GM21576 (cell line): ENCODE measurements around the gene PCNP.
"Not testable (repeated sequence)": the region's sequence is repeated elsewhere in the genome, so short reads cannot be mapped to it uniquely, and the experiment has no call there.

Experiments
- ATAC-seq: cut with Tn5 transposase; IDR thresholded peaks from one replicate; pipeline ENCODE4 v1.9.1; 2021; ENCODE audit warnings: mild to moderate bottlenecking, moderate library complexity; ENCODE audit not compliant: unreplicated experiment

The PCNP gene, protein sequence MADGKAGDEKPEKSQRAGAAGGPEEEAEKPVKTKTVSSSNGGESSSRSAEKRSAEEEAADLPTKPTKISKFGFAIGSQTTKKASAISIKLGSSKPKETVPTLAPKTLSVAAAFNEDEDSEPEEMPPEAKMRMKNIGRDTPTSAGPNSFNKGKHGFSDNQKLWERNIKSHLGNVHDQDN

DNA sequence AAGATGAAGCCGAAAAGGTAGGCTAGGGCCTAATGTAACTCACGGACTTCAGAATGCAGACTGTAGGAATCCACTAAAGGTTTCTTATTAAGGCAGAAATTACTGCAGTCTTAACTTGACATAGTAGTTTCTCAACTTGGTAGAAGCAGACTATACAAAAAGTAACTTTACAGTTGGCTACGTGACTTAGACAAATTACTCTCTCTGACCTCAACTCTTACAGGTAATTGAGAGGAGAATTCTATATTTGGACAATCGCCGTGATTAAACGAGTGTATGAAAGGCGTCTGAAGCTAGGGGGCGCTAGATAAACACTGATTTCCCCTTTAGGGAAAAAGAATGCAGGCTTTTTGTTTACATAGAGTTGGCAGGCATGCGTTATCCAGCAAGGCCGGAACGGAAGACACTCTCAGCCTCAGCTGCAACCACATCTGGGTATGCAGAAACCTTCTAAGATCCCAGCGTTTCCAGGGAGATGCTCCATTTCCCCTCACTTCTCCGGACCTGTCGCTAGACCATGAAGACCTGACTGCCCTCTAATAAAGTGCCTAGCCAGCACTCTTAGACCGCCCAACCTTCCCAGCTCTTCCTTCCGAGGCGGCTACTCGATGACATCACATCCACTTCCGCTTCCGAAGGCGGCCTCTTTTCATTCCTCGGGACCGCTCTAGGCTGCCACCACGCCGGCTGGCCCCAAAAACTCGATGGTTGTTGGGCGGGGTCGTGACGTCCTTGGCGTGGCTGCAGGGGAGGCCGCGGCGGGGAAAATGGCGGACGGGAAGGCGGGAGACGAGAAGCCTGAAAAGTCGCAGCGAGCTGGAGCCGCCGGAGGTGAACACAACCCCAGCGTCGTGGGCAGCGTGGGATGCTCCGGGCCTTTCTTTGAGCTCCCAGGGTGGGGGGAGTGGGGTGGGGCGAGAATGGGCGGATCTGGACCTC, at the start of gene PCNP:
PCNP (plus strand) TSS at position 732 of the 939 bp plus-strand sequence; CDS start at position 768, 36 bp downstream.
- ATAC-seq = peak; percentile 79

DNA sequence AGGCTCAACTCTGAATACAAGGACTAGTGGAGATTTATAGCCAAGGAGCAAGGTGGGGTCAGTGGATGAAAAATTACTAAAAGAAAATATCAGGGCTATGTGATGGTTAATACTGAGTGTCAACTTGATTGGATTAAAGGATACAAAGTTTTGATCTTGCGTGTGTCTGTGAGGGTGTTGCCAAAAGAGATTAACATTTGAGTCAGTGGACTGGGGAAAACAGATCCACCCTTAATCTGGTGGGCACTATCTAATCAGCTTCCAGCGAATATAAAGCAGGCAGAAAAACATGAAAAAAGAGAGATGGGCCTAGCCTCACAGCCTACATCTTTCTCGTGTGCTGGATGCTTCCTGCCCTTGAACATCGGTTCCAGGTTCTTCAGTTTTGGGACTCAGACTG, 46.5 kb upstream of the PCNP start:
- ATAC-seq = no peak

DNA sequence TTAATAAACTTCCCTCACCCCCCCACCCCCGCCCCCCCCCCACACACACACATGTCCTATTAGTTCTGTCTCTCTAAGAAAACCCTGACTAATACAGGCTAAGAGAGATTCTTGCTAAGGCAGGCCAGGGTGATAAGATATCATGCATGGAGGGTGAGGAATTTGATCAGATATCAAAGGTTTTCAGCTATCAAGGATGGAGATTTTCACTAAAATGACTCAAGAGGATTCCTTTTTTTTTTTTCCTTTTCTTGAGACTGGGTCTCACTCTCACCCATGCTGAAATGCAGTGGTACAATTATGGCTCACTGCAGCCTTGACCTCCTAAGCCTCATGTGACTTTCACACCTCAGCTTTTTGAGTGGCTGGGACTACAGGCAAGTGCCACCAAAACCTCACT, 46.1 kb upstream of the PCNP start:
- ATAC-seq = no peak

DNA sequence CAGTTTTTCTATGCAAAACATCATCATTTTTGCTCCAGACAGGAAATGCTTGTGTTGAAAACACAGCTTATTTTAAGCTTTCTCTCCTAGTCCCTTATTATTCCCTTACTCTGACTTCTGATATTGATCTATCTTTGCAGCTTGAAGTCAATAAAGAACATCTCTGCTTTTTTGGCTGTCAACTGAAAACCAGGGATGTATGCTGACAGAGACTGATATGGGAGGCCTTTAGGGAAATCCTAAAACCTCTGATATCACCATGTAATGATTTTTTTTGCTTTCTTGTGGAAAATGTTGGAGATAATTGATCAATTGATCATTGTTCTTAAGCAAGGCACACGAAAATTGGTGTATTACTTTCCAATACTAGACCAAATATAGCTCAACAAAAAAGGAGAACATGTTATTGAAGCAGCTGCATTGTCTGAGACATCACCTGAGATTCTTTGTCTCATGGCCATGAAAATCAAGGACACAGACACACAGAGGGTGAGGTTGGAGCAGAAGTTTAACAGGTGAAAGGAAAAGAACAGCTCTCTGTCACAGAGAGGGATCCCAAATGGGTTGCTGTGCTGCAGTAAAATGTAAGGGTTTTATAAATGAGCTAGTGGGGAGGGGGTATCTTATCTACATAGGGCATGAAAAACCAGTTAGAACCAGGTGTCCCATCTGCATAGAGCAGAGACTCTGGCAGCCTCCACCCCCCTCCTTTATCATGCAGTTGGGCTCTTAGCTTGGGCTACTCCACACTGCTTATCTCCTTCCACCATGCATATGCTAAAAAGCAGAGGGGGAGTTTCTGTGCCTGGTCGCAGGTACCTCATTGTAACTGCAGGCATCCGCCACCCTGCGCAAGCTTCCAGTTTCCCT, 43.9 kb upstream of the PCNP start:
- no peak for ATAC-seq

DNA sequence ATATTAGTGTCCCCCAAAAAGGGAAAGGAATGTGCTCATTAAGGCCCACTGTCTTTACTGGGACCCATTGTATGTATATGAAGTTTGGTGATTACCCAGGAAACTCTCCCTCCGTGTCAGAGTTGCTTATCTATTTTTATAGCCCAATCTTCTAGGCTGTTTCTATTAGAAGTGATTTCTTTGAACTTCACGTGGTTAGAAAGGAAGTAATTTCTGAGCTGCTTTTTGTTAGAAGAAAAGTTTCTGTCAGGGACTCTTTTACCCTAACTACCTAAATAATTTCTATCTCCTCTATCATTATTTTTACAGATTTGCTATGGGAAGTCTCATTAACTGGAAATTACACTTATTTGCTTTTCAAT, 43.3 kb upstream of the PCNP start:
- ATAC-seq = no peak

DNA sequence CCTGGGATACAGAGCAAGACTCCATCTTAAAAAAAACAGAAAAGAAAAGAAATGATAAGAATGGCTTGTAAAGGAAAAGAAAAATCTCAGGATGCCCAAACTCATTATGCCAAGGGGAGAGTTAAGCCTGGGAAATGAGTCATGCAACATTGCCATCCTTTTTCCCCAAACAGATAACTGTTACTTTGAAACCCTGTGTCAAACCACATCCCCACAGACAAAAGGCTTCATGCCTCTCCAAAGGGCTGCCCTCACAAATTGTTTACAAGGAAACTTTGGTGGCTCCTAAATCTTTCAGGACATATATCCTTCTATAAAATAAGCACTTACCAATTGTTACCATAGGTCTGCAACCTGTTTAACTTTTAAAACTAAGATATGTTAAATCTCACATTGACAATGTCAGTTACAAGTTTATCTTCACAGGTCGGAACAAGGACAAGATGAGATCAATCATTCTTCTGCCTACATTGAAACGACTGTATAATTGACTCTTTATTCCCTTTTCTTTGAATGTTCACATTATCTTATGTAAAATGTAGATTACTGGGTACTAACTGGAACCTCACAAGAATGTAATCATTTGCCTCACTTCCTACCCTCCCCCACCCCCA, 42.4 kb upstream of the PCNP start:
- no peak for ATAC-seq

DNA sequence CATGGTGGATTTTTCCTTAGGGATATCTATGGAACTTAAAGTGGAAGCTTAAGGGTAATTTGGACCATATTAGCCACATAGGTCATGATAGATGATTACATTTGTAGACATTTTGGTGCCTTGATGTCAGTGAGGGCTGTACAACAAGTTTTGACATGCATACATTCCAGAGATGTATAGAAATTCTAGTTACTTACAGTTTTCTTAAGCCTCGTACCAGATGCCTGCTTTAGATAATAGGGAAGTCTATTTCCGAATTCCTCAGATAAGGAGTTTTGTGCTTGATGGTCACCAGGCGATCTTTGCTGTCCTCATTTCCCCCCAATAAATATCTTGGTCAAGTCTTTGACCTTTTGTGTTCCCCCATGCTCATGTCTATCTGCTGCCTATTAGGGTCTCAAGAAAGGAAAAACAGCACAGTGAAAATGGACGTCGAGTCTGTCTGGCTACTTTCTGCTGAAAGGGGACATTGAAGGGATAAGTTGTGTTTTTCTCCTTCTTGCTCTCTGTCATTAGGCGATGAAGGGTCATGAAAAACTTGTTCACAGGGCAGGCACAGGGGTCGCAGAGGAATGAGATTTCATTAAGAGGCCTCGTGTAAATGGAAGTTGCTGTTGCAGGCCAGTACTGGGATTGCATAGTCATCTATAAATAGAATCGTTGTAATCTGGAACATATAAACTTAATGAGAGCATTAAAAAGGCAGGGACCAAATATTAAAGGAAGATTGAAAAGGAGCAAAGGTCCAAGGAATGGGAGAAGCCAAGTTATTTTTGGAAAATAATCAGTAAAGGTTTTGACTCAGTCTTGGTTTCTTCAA, 41.0 kb upstream of the PCNP start:
- ATAC-seq = no peak

DNA sequence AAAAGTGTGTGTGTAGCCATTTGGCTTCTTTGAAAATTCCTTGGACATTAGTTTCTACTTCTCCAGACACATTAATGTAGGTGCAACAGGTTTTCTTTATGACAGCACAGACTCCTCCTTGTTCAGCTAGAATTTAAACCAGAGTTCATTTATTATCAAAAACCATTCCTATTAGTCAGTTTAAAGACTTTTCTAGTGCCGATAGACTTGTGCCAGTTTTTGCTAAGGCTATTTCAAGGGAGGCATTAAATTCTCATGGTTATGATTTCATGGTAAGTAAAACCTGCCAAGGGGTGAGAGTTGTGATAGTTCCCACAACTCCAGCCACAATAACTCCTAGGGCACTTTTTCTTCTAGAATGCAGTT, 40.4 kb upstream of the PCNP start:
- ATAC-seq = no peak

DNA sequence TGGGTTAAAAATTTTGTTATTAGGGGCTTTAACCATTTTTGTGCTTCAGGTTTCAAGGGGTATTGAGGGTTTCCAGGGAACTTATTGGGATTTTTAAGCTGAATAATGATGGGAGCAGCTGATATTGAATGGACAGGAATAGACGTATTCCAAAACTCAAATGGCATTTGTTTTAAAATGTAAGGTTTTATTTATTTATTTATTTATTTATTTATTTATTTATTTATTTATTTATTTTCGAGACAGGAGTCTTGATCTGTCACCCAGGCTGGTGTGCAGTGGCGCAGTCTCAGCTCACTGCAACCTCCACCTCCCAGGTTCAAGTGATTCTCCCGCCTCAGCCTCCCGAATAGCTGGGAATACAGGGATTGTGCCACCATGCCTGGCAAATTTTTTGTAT, 38.8 kb upstream of the PCNP start:
- ATAC-seq = no peak

DNA sequence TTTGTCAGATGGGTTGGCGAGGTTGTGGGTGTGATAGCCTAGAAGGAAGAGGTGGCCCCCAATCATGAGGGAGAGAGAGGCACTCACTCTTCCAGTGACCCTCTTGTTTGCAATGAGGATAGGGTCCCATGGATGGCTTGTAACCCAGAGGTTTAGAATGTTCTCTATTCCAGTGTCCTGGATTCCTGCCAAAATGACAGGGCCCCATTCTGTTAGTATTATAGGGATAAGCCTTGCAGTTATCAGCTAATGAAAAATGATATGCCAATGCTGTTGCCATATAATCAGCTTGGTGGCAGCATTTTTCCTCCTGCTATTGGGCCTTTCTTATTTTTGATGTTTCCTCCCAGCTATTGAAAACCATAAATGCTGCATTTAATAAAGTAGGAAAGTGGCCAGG, 37.7 kb upstream of the PCNP start:
- ATAC-seq = no peak

DNA sequence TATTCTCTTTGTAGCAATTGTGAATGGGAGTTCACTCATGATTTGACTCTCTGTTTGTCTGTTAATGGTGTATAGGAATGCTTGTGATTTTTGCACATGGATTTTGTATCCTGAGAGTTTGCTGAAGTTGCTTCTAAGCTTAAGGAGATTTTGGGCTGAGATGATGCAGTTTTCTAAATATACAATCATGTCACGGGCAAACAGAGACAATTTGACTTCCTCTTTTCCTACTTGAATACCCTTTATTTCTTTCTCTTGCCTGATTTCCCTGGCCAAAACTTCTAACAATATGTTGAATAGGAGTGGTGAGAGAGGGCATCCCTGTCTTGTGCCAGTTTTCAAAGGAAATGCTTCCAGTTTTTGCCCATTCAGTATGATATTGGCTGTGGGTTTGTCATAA, 37.0 kb upstream of the PCNP start:
- not testable (repeated sequence) for ATAC-seq

DNA sequence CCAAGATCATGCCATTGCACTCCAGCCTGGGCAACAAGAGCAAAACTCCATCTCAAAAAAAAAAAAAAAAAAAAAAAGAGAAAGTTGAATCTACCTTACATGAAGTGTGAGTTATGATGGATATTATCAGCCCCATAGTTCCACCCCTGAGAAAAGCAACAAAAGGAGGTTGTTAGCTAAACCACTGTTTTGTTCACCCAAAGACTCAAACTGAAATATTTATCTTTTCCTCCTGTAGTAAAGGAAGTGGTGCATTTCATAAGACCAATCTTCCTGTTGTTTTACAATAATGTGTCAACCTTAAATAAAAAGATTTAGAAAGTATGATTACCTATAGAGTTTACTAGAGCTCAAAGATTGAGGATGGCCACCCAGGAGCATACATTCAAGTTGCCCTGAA, 31.0 kb upstream of the PCNP start:
- ATAC-seq = no peak

DNA sequence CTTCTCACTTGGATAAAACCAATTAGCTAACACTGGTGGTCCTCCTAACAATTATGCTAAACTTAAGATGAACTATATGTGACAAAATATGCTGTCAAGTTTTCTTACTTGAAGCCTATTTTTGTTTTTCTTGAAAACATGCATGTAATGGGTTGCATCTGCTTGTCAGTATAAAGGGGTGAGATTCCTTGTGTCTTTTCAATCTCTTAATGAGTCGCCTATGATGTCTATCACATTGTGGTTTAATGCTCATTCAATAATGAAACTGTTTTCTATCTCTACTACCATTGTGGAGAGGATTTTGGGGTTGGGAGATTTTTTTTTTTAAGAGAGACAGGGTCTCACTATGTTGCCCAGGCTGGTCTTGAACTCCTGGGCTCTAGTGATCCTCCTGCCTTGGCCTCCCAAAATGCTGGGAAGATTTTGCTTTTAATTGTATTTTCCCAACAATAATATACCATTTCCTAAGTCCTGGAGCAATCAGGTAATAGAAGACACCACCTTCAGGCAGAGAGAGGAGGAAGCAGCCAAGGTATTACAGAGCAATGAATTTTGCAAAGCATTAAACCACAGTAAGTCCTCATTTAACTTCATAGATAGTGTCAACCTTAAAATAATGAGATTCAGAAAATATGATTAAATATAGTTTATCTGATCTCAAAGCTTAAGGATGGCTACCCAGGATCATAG, 29.7 kb upstream of the PCNP start:
- no peak for ATAC-seq

DNA sequence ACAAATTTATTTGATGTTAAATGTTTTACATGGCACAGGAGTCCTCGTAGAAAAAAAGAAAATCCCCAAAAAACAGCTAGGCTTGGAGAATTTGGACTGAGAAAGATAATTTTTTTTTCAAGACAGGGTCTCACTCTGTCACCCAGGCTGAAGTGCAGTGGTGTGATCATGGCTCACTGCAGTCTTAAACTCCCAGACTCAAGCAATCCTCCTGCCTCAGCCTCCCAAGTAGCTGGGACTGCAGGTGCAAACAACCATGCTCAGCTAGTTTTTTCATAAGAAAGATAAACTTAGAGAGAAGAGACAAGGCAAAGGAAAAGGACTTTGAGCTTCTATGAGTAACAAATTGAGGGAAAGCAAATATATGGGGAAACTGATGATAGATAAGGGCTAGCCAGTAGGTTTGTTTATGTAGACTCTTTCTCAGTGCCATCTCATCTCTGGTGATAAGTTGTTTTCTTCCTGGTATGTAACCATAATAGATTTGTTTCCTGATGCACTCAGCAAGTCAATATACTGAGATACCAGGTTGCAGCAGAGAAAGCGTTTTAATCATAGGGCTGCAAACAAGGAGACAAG, 25.4 kb upstream of the PCNP start:
- no peak for ATAC-seq

DNA sequence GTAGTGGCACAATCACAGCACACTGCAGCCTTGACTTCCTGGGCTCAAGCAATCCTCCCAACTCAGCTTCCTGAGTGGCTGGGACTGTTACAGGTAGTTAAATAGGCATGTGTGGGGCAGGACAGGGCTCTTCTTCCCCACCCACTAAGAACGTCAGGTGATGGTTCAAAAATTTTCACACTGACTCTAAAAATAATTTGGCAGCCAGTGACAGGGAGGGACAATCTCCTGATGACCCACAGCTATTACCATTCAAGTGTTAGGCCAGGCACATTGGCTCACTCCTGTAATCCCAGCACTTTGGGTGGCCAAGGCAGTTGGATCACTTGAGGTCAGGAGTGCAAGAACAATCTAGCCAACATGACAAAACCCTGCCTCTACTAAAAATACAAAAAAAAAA, 24.5 kb upstream of the PCNP start:
- ATAC-seq = no peak

DNA sequence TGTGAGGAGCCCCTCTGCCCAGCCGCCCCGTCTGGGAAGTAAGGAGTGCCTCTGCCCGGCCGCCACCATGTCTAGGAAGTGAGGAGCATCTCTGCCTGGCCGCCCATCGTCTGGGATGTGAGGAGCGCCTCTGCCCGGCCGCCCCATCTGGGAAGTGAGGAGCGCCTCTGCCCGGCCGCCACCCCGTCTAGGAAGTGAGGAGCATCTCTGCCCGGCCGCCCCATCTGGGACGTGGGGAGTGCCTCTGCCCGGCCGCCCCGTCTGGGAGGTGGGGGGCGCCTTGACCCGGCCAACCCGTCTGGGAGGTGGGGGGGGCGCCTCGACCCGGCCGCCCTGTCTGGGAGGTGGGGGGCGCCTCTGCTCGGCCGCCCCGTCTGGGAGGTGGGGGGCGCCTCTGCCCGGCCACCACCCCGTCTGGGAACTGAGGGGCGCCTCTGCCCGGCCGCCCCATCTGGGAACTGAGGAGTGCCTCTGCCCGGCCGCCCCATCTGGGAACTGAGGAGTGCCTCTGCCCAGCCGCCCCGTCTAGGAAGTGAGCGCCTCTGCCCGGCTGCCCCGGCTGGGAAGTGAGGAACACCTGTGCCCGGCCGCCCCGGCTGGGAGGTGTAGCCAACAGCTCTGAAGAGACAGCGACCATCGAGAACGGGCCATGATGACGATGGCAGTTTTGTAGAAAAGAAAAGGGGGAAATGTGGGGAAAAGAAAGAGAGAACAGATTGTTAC, 22.5 kb upstream of the PCNP start:
- not testable (repeated sequence) for ATAC-seq

DNA sequence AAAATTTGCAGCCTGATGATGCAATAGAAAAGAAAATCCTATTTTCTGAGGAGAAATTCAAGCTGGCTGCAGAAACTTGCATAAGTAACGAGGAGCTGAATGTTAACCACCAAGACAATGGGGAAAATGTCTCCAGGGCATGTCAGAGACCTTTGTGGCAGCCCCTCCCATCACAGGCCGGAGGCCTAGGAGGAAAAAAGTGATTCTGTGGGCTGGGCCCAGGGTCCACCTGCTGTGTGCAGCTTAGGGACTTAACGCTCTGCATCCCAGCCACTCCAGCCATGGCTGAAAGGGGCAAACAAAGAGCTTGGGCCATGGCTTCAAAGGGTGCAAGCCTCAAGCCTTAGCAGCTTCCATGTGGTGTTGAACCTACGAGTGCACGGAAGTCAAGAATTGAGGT, 20.6 kb upstream of the PCNP start:
- ATAC-seq = not testable (repeated sequence)

DNA sequence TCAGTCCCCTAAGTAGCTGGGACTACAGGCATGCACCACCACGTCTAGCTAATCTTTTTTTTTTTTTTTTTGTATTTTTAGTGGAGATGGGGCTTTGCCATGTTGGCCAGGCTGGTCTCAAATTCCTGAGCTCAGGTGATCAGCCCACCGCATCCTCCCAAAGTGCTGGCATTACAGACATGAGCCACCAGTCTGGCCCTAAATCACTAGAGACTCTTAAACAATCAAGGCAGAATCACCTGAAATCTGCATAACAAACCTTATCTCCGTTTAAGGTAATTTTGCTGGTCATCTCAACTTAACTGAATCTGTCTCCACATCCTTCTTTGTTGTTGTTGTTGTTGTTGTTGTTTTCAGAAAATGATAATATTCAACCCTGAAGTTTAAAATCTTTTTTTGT, 17.9 kb upstream of the PCNP start:
- no peak for ATAC-seq
